ENCODE results near the gene PAM.
"Not testable (repeated sequence)": the region's sequence is repeated elsewhere in the genome, so short reads cannot be mapped to it uniquely, and the experiment has no call there.

PAM gene

GRCh38 chr5:102903074-102903871 is 148.2 kb downstream of the PAM start:
- DNase-seq (ENCODE audit: low spot score) = no peak

- no peak for DNase-seq (ENCODE audit: low spot score)
Measured at GRCh38 chr5:102905056-102905455, 150.0 kb downstream of the PAM start.

- DNase-seq (ENCODE audit: low spot score) = not testable (repeated sequence)
Measured at GRCh38 chr5:102907099-102907498, 152.0 kb downstream of the PAM start.

GRCh38 chr5:102910240-102911226 is 155.4 kb downstream of the PAM start:
- DNase-seq (ENCODE audit: low spot score) = no peak

- DNase-seq (ENCODE audit: low spot score) = no peak
Measured at GRCh38 chr5:102911973-102912372, 156.9 kb downstream of the PAM start.

- DNase-seq (ENCODE audit: low spot score) = no peak
Measured at GRCh38 chr5:102916109-102916508, 161.0 kb downstream of the PAM start.

GRCh38 chr5:102918986-102919610 is 164.0 kb downstream of the PAM start:
- DNase-seq (ENCODE audit: low spot score) = no peak

GRCh38 chr5:102920762-102921161 is 165.7 kb downstream of the PAM start:
- no peak for DNase-seq (ENCODE audit: low spot score)

- DNase-seq (ENCODE audit: low spot score) = no peak
Measured at GRCh38 chr5:102921341-102922044, 166.4 kb downstream of the PAM start.

GRCh38 chr5:102922111-102922720 is 167.1 kb downstream of the PAM start:
- no peak for DNase-seq (ENCODE audit: low spot score)

- DNase-seq (ENCODE audit: low spot score) = no peak
Measured at GRCh38 chr5:102922799-102923477, 167.8 kb downstream of the PAM start.

- DNase-seq (ENCODE audit: low spot score) = no peak
Measured at GRCh38 chr5:102924963-102925362, 169.9 kb downstream of the PAM start.

GRCh38 chr5:102927007-102927406 is 171.9 kb downstream of the PAM start:
- no peak for DNase-seq (ENCODE audit: low spot score)

GRCh38 chr5:102930244-102930643 is 175.1 kb downstream of the PAM start:
- DNase-seq (ENCODE audit: low spot score) = no peak

- DNase-seq (ENCODE audit: low spot score) = no peak
Measured at GRCh38 chr5:102931085-102931725, 176.1 kb downstream of the PAM start.

- DNase-seq (ENCODE audit: low spot score) = no peak
Measured at GRCh38 chr5:102932781-102933180, 177.7 kb downstream of the PAM start.

- no peak for DNase-seq (ENCODE audit: low spot score)
Measured at GRCh38 chr5:102933316-102933715, 178.2 kb downstream of the PAM start.

GRCh38 chr5:102933721-102934459 is 178.8 kb downstream of the PAM start:
- no peak for DNase-seq (ENCODE audit: low spot score)

GRCh38 chr5:102937894-102938293 is 182.8 kb downstream of the PAM start:
- DNase-seq (ENCODE audit: low spot score) = no peak

GRCh38 chr5:102941111-102941510 is 186.0 kb downstream of the PAM start:
- no peak for DNase-seq (ENCODE audit: low spot score)

Measured in CD4-positive, alpha-beta T cell treated with Interleukin-6 at 100 ng/mL for 8 hours (primary cell).